Measurements from ENCODE around the gene PRUNE2.

PRUNE2 gene

DNA sequence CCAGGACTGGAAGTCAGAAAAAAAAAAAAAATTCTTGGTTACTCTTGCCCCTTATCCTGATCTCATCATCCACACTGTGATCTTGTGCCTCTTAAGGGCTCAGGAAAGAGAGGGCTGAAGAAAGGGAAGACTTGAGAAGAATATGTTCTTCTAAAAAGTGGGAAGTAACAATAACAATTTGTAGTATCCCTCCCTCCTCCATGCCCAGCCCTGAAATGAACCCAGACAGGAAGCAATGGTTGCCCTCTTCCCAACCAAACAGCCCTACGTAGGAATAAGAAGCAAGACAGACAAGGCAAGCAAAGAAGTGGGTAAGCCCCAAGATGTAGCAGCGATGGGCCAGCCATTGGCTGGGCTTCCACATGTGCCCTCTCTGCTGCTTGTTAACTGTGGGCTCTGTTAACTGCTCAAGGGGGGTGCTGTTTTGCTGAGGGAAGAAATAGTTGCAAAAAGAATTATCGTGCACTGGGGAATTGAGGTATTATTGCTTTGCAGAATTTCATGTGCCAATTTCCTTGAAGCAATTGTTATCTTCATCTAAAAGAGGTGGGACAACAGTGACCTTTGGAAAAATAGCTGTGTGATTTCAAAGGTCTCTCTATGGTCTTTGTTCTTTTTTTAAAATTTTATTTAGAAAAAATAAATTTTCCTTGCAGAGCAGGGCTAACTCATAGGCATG is 288.3 kb downstream of the PRUNE2 start:
- H3K4me1 ChIP-seq, result peaks cover 0 to 42% (median 26%) of the 10 kb centered on the region in 4 donors
- intact Hi-C loops (cut with DNase I; ENCODE audit: low total_unique reads), result no loop called here
- no peaks in the 10 kb centered on the region for H3K27me3 ChIP-seq
- peaks cover 10 to 16% (median 14%) of the 10 kb centered on the region in 3 donors for H3K36me3 ChIP-seq
- TF ChIP-seq, protein P1, sequence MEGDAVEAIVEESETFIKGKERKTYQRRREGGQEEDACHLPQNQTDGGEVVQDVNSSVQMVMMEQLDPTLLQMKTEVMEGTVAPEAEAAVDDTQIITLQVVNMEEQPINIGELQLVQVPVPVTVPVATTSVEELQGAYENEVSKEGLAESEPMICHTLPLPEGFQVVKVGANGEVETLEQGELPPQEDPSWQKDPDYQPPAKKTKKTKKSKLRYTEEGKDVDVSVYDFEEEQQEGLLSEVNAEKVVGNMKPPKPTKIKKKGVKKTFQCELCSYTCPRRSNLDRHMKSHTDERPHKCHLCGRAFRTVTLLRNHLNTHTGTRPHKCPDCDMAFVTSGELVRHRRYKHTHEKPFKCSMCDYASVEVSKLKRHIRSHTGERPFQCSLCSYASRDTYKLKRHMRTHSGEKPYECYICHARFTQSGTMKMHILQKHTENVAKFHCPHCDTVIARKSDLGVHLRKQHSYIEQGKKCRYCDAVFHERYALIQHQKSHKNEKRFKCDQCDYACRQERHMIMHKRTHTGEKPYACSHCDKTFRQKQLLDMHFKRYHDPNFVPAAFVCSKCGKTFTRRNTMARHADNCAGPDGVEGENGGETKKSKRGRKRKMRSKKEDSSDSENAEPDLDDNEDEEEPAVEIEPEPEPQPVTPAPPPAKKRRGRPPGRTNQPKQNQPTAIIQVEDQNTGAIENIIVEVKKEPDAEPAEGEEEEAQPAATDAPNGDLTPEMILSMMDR (IDR thresholded peaks at IDR 0.05), result no peak
- no peaks in the 10 kb centered on the region for H3K9me3 ChIP-seq
- no peak overlapping the region for H3K4me3 ChIP-seq
- no peak overlapping the region for H3K27ac ChIP-seq
- DNase-seq, result no peak

DNA sequence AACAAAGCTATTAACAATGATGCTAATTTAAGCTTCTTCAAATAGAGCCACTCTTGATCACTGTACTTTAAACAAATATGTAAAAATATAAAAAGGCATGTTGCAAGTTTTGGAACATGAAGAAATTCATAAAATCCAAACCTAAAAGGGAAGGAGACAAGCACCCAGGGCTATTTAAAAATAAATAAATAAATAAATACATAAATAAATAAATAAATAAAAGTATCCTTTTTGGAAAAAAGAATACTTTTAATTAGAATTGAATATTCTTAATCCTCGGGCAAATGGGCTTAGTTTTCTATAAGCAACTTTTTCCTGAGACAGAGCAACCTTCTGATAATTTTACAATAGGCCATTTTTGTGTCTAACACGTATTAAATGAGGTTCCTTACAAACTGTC is 289.1 kb downstream of the PRUNE2 start:
- intact Hi-C loops (cut with DNase I; ENCODE audit: low total_unique reads), result no loop called here
- H3K36me3 ChIP-seq, result peaks cover 10 to 19% (median 16%) of the 10 kb centered on the region in 3 donors
- no peaks in the 10 kb centered on the region for H3K9me3 ChIP-seq
- H3K4me3 ChIP-seq, result no peak overlapping the region
- DNase-seq, result no peak
- H3K27ac ChIP-seq, result no peak overlapping the region
- TF ChIP-seq, protein P1 (IDR thresholded peaks at IDR 0.05), result no peak
- no peaks in the 10 kb centered on the region for H3K27me3 ChIP-seq
- H3K4me1 ChIP-seq, result peaks cover 0 to 38% (median 26%) of the 10 kb centered on the region in 4 donors

DNA sequence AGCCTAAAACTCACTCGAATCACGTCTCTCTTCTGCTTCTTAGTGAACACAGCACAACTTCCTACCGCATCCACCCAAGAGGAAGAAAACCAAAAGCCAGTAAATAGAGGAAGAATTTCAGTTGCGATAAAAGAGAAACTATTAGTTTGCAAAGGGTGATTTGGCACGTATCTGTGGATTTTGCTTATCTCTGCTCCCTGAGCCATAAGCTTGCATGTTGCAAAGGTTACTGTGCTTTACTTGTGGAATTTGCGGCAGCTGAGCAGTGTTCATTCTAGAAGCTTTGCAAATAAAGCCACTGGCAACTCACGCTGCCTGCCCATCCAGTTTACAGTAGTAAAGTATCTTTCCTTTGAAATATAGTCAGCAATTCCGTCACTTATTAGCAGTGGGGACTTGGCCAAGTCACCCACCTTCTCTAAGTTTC is 290.7 kb downstream of the PRUNE2 start:
- no peak for DNase-seq
- intact Hi-C loops (cut with DNase I; ENCODE audit: low total_unique reads), result no loop called here
- Histone ChIP-seq H3K27me3 (no peaks in the 10 kb centered on the region), H3K36me3 (peaks cover 10 to 19% (median 16%) of the 10 kb centered on the region in 3 donors), H3K27ac (no peak overlapping the region), H3K4me3 (no peak overlapping the region), H3K4me1 (peaks cover 0 to 26% (median 18%) of the 10 kb centered on the region in 4 donors), H3K9me3 (no peaks in the 10 kb centered on the region)
- TF ChIP-seq, protein P1 (IDR thresholded peaks at IDR 0.05), result no peak

DNA sequence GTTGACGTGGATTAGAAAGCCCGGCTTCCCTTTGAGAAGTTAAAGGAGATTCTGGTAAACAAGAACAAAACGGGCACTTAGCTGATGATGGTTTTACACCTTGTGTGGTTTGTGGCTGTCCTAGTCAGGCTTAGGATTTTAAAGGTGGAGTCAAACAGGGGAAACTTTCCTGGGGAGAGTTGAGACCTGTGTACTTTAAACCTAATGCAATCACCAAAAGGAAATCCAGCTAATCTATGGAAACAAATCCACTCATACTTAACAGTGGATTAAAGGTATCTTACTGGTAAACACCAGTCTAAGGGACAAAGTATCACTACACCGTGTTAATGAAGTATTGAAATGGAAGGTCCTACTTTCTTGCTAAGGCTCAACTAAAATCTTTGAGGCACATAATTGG is 291.9 kb downstream of the PRUNE2 start:
- intact Hi-C loops (cut with DNase I; ENCODE audit: low total_unique reads), result no loop called here
- Histone ChIP-seq H3K27me3 (no peaks in the 10 kb centered on the region), H3K4me1 (peaks cover 0 to 18% (median 10%) of the 10 kb centered on the region in 4 donors), H3K9me3 (no peaks in the 10 kb centered on the region), H3K4me3 (no peak overlapping the region), H3K36me3 (peaks cover 10 to 19% (median 16%) of the 10 kb centered on the region in 3 donors), H3K27ac (no peak overlapping the region)
- TF ChIP-seq, protein P1 (IDR thresholded peaks at IDR 0.05), result no peak
- no peak for DNase-seq

DNA sequence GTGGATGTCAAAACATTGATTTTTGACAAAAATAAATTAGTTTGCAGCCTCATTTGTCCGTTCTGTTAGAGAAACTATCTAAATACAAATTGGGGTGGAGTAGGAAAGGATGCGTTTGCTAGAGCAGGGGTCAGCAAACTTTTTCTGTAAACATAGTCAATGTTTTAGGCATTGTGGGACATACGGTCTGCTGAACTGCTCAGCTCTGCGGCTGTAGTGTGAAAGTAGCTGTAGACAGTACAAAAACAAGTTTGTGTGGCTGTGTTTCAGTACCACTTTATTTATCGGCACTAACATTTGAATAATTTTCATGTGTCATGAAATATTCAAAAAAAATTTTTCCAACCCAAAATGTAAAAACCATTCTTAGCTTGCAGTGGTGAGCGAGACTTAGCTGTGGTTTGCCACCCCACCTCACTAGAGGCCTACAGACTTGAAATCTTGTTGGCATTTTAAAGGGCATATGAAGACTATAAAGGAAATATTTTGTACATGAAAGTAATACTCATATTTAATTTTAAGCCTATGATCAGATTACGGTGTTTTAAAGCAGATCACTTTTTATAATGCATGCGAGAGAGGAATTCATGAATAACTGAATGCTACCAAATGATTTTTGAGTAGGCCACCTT is 292.6 kb downstream of the PRUNE2 start:
- H3K9me3 ChIP-seq, result no peaks in the 10 kb centered on the region
- intact Hi-C loops (cut with DNase I; ENCODE audit: low total_unique reads), result no loop called here
- no peak for DNase-seq
- H3K27me3 ChIP-seq, result no peaks in the 10 kb centered on the region
- peaks cover 0 to 11% (median 5%) of the 10 kb centered on the region in 4 donors for H3K4me1 ChIP-seq
- no peak overlapping the region for H3K27ac ChIP-seq
- TF ChIP-seq, protein P1 (IDR thresholded peaks at IDR 0.05), result no peak
- peaks cover 10 to 19% (median 16%) of the 10 kb centered on the region in 3 donors for H3K36me3 ChIP-seq
- H3K4me3 ChIP-seq, result no peak overlapping the region
